Esophagus mucosa (tissue), 1 donor: Measurements from ENCODE around the gene DAG1. TPM values are rescaled to one million over a fixed set of nuclear protein-coding genes. Genes with fewer than 3 reads are reported as not detected.
A peak's percentile ranks its signal among the peaks of the same experiment; 100 is the strongest.

ENCODE experiments used
- ATAC-seq: fragments of 200-7000 bp; cut with Tn5 transposase; one replicate; pipeline ENCODE4 v1.9.1; 2020
- total RNA-seq: library from RNA; stranded (reverse); gene quantifications from one replicate; pipeline ENCODE4 v1.2.4, GENCODE V29; 2023
- donor health status: DM: yes; HTN: yes; CAD: no.

DAG1 gene
- total RNA-seq, 1 donor from 2014 or later, result 48.3 TPM

DNA sequence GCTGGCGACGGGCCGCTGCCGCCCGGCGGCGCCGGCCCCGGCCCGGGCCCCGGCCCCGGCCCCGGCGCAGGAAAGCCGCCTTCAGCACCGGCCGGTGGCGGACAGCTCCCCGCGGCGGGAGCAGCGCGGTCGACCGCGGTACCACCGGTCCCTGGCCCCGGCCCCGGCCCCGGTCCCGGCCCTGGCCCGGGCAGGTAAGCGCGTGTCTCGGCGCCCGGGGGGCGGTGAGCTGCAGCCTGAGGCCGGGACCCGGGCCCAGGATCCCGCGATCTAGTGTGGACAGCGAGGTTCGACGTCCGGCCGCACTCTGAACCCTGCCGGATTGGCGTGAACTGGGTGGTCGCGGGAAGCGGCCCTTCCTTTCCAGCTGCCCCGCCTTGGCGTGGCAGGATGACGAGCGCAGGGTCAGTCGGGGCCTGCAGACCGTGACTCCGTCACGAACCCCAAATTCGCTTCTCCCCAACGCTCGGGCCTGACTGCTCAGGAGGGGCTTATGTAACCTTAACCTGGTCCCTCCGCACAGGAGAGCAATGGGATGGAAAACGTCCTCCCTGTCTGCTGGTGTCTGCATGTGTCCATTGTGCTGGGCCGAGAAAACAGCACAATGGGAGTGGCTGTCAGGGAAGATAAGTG, 84.7 kb downstream of the DAG1 start:
- peak; percentile 84 for ATAC-seq

DNA sequence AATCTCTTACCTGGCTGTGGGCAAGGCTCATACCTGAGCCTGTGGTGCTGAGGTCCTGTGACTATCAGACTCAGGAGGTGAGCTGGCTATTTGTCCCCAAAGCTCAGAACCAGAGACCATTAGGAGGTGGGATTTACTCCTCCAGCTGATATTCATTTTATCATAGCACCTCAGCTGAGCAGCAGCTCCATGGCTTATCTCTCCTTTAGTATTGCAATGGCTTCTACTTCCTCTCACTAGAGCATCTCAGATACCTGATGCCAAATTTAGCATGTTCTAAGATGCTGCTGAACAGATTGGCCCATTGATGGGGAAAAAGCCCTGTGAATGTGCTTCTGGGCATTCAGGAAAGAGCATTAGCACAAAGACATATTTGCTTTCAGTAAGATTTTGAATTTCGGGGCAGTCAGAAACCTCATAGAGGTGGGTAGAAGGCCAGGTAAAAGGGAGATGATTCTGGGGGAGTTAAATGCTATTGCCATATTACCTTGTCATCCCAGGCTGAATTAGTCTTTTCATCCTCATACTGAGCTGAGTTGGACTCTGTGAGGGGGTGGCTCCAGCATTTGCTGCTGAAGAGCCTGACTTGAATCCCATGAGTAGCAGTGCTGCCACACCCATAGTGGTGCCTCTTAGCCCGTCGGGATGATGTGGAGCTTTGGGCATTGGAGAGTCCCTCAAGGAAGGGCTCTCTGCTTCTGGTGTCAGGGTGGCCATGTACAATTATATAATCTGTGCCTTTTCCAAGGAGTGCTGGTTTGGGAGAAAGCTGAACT, 86.6 kb downstream of the DAG1 start:
- no peak for ATAC-seq

DNA sequence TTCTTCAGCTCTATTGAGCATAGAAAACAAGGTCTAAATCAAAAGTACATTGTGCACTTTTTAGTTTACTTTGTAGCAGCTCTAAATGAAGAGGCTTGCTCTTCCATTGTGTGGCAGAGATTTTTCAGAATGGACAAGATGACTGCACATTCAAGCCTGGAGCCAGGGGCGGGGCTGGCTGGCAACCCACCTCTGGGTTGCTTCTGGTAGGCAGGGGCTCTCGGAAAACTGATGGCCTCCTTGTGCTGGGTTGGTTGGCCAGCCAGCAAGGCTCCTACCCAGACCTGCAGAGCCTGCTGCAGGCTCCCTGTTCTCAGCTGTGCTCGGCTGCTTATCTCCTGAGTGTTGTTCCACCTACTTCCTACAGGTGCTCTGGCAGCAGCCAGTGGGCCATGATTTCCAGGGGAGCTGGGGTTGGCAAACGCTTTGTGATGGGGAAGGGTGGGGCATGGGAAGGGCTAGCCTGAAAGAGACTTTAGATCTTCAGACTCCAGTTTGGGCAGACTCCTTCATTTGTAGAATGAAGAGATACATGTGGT, 93.0 kb downstream of the DAG1 start:
- no peak for ATAC-seq

DNA sequence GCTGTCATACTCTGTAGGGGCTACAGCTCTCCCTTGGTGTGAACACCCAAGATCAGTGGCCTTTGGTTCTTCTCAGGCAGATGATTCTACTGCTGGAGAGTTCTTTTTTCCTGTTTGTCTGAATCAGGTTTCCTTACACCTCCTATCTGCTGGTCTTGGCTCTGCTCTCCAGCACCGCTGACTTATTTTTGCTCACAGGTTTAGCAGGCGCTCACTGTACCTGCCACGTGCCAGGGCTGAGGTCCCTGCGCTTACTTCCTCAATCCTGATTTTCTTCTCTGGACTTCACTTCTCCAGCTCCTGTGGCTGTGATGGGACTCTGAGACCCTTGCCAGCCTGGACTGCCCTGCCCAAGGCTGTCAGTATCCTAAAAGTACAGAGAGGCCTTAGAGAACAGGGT, 93.7 kb downstream of the DAG1 start:
- ATAC-seq, result no peak

DNA sequence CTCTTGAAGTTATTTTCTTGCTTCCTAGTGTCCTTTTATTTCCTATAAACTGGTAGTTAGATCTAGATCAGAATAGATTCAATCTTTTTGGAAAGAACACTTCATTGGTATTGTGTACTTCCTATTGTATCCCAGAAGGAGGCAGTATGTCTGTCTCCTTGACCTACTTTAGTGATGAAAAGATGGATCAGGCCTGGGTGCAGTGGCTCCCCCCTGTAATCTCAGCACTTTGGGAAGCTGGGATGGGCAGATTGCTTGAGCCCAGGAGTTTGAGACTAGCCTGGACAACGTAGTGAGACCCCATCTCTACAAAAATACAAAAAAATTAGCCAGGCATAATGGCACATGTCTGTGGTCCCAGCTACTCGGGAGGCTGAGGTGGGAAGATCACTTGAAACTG, 96.2 kb downstream of the DAG1 start:
- no peak for ATAC-seq

DNA sequence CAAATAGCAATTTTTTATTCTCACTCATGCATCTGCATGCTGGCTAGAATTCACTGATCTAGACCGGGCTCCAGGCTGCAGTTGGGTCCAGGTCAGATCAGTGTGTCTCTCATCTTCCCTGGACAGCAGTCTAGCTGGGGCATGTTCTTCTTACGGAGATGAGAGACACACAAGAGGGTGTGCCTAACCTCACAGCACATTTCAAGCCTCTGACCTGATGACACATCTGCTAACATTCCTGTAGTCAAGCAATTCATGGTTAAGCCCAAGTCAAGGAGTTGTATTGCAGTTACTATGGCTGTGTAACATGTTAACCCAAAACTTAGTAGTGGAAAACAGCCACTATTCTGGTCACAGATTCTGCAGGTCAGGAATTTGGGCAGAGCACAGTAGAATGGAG, 97.3 kb downstream of the DAG1 start:
- ATAC-seq, result peak; percentile 31

DNA sequence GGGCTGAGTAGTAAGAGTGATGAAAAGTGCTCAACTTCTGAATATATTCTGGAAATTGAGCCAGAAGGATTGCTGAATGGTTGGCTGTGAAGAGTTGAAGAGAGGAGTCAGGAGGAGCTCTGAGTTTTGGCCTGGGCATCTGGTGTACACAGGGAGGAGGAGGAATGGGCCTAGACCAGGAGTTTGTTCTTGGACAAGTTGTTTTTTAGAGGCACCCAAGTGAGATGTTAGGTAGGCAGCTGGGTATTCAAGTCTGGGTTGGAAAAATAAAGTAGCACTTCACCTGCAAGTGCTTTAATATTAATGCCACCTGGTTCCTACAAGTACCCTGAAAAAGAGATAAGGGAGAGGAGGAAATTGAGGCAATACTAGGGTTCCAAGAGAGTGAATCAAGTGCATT, 98.9 kb downstream of the DAG1 start:
- ATAC-seq, result no peak

DNA sequence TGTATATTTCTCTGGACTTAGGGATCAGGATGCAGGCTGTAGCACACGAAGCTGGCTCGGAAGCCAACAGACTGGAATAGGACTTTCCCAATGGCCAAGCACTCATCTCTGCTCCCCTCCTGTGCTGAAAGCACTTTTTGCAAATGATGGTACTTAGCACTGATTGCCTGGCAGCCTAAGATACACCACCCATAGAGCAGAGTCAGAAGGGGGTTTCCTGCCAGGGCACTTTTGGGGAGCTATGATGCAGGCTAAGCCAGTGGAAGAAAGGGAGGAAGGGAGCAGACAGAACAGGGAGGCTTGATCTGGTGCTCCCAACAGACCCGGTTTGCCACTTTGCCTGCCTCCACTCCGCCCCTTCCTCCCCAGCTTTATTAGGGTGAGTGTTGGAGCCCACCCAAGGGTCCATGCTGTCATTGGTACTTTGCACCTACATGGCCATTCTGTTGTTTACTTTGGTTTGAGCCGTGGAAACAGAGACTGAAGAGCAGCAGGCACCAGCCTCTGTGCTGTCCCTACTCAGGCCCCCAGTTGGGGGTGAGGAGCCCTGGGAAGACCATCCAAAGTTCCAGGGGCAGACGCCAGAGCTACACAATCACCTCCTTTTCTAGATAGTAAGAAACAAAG, 100.1 kb downstream of the DAG1 start:
- no peak for ATAC-seq

DNA sequence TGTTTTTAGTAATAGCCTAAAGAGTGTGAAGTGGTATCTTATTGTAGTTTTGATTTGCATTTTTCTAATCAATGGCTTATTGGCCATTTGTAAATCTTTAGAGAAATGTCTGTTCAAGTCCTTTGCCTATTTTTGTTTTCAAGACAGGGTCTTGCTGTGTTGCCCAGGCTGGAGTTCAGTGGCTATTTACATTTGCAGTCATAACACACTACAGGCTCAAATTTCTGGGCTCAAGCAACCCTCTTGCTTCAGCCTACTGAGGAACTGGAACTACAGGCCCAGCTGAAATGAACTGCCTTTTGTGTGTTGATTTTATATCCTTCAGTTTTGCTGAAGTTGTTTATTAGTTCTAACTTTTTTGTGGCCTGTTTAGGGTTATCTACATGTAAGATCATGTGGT, 112.1 kb downstream of the DAG1 start:
- ATAC-seq, result no peak

Other genes with a start within 250 kb of the DAG1 start
- gene C3orf62, start 193.0 kb upstream of the DAG1 start, total RNA-seq, result 4.5 TPM
- gene USP4, start 130.2 kb upstream of the DAG1 start, total RNA-seq, result 38.7 TPM
- 296 TPM for gene GPX1, start 111.9 kb upstream of the DAG1 start, total RNA-seq
- gene RHOA, start 58.3 kb upstream of the DAG1 start, total RNA-seq, result 311 TPM
- 12.4 TPM for gene TCTA, start 57.8 kb upstream of the DAG1 start, total RNA-seq
- 0.88 TPM for gene AMT, start 47.8 kb upstream of the DAG1 start, total RNA-seq
- 6.1 TPM for gene NICN1, start 40.9 kb upstream of the DAG1 start, total RNA-seq
- gene BSN, start 84.2 kb downstream of the DAG1 start, total RNA-seq, result 0.08 TPM
- gene APEH, start 204.1 kb downstream of the DAG1 start, total RNA-seq, result 103 TPM
- gene MST1, start 219.2 kb downstream of the DAG1 start, total RNA-seq, result 7.6 TPM
- 19.4 TPM for gene RNF123, start 219.3 kb downstream of the DAG1 start, total RNA-seq
- not detected for gene AMIGO3, start 249.4 kb downstream of the DAG1 start, total RNA-seq